ENCODE results near the gene CERS1. TPM values are rescaled to one million over a fixed set of nuclear protein-coding genes. Genes with fewer than 3 reads are reported as not detected.

CERS1 gene, protein sequence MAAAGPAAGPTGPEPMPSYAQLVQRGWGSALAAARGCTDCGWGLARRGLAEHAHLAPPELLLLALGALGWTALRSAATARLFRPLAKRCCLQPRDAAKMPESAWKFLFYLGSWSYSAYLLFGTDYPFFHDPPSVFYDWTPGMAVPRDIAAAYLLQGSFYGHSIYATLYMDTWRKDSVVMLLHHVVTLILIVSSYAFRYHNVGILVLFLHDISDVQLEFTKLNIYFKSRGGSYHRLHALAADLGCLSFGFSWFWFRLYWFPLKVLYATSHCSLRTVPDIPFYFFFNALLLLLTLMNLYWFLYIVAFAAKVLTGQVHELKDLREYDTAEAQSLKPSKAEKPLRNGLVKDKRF
- not detected for total RNA-seq

DNA sequence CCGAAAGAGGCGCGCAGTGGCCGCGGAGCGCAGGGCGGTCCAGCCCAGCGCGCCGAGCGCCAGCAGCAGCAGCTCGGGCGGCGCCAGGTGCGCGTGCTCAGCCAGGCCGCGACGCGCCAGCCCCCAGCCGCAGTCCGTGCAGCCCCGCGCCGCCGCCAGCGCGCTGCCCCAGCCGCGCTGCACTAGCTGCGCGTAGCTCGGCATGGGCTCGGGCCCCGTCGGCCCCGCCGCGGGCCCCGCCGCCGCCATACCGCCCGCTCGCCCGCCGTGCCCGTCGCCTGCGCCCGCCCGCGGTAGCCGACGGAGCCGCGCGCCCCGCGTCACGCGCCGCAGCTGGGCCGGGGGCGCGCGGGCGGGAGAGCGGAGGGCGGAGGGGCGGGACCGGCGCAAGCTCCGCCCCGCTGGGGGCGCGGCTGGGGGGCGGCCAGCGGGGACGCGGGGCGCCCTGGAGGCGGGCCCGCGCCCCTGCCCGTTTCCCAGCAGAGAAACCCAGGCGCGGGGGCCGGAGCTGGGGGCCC is at the start of gene CERS1:
CERS1 (minus strand) TSS at position 335 of the 518 bp plus-strand sequence; CDS start at position 249, 86 bp downstream.
- Mint-ChIP-seq H3K4me1 (peaks cover 6% of the 10 kb centered on the region), H3K4me3 (peak within 1 kb of the TSS; percentile 74), H3K27ac (no peak within 1 kb of the TSS), H3K9me3 (no peaks in the 10 kb centered on the region), H3K36me3 (peaks cover 2% of the 10 kb centered on the region), H3K27me3 (peaks cover 37% of the 10 kb centered on the region)
- no peak for ATAC-seq (ENCODE audit: low read depth)
- no peak for DNase-seq
- POLR2A ChIA-PET: no interaction called here

DNA sequence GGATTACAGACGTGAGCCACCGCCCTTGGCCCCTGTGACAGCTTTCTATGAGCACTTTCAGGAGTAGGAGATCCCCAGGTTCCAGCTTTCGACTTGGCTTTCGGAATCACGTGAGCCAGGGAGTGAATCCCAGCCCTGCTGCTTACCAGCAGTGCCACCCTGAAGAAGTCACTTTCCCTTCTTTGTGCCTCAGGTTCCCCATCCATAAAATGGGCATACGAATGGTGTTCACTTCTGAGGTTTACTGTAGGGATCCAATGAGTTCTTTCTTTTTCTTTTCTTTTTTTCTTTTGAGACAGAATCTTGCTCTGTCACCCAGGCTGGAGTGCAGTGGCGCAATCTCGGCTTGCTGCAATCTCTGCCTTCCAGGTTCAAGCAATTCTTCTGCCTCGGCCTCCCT is 49.3 kb upstream of the CERS1 start:
- no peaks in the 10 kb centered on the region for H3K9me3 Mint-ChIP-seq
- POLR2A ChIA-PET: no interaction called here
- DNase-seq (no peak), ATAC-seq (ENCODE audit: low read depth) (no peak)
- H3K4me3 Mint-ChIP-seq: no peak overlapping the region
- H3K27ac Mint-ChIP-seq: no peak overlapping the region
- peaks cover 37% of the 10 kb centered on the region for H3K27me3 Mint-ChIP-seq
- H3K36me3 Mint-ChIP-seq: no peaks in the 10 kb centered on the region
- peaks cover 3% of the 10 kb centered on the region for H3K4me1 Mint-ChIP-seq

DNA sequence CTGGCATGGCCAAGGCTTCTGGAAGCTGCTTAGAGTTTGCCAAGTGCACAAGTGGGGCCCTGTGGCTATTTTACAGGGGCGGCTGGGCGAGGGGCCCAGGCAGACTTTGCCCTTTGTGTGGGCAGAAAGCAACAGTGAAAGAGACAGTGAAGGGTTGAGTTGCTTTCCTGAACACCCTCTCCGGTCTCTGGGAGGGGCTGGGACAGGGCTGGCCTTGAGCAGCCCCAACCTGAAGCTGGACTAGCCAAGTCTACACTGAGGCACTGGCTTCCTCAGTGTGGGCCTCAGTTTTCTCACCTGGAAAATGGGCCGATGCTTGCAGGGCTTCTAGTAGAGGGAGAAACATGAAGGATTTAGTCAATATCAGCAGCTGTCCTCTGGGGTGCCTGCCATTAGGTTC is 47.5 kb upstream of the CERS1 start:
- ATAC-seq (ENCODE audit: low read depth): no peak
- Mint-ChIP-seq H3K27ac (no peak overlapping the region), H3K9me3 (no peaks in the 10 kb centered on the region), H3K4me3 (no peak overlapping the region), H3K27me3 (peaks cover 47% of the 10 kb centered on the region), H3K4me1 (peaks cover 5% of the 10 kb centered on the region), H3K36me3 (no peaks in the 10 kb centered on the region)
- POLR2A ChIA-PET: no interaction called here
- no peak for DNase-seq

DNA sequence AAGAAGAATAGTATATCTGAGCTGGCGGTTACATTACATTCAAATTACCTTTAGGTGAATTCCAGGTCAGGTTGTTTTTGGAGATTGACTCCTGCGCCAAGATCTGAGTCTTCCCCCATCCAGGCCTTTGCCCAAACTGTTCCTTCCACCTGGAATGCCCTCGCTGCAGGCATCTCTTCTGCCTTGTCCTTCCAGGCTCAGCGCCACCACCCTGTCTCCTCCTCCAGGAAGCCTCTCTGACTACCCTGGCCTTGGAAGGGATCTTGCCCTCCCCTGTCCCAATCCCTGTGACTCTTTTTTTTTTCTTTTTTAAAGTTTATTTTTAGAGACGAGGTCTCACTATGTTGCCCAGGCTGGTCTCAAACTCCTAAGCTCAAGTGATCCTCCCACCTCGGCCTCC is 46.7 kb upstream of the CERS1 start:
- Mint-ChIP-seq H3K4me3 (no peak overlapping the region), H3K27ac (no peak overlapping the region), H3K9me3 (no peaks in the 10 kb centered on the region), H3K36me3 (no peaks in the 10 kb centered on the region), H3K27me3 (peaks cover 49% of the 10 kb centered on the region), H3K4me1 (peaks cover 5% of the 10 kb centered on the region)
- POLR2A ChIA-PET: no interaction called here
- DNase-seq (no peak), ATAC-seq (ENCODE audit: low read depth) (no peak)

DNA sequence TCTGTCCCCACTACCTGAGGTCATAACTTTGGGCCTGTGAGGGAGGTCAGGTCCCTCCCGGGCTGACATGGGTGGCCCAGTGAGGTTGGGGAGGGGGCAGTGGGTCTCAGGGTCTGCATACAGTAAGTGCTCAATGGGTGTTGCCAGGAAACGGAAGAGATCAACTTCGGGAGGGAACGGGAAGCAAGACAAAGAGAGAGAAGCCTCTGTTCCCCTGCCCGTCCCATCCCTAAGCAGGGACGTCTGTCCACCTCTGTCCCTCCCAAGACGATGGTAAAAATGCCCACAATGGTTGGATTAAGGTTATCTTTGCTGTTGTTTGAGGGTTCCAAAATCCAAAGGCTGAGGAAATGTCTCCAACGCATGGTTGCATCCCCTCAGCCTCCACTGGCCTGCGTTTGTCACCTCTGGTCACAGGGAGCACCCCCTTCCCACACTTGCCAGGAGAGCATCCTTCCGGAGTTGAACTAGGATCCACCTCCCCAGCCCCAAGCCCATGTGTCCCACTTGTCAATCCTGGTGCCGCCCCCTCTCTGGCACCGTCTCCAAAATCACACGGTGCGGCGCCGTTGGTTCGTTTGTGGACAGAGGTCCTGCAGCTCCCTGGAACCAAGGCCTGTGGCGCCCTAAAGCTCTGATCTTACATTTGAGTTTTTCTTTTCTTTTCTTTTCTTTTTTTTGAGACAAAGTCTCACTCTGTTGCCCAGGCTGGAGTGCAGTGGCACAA is 45.8 kb upstream of the CERS1 start:
- no peak overlapping the region for H3K27ac Mint-ChIP-seq
- peaks cover 5% of the 10 kb centered on the region for H3K4me1 Mint-ChIP-seq
- no peaks in the 10 kb centered on the region for H3K36me3 Mint-ChIP-seq
- DNase-seq: no peak
- POLR2A ChIA-PET: no interaction called here
- ATAC-seq (ENCODE audit: low read depth): no peak
- H3K27me3 Mint-ChIP-seq: peaks cover 56% of the 10 kb centered on the region
- peak overlapping the region; percentile 37 for H3K4me3 Mint-ChIP-seq
- H3K9me3 Mint-ChIP-seq: no peaks in the 10 kb centered on the region

DNA sequence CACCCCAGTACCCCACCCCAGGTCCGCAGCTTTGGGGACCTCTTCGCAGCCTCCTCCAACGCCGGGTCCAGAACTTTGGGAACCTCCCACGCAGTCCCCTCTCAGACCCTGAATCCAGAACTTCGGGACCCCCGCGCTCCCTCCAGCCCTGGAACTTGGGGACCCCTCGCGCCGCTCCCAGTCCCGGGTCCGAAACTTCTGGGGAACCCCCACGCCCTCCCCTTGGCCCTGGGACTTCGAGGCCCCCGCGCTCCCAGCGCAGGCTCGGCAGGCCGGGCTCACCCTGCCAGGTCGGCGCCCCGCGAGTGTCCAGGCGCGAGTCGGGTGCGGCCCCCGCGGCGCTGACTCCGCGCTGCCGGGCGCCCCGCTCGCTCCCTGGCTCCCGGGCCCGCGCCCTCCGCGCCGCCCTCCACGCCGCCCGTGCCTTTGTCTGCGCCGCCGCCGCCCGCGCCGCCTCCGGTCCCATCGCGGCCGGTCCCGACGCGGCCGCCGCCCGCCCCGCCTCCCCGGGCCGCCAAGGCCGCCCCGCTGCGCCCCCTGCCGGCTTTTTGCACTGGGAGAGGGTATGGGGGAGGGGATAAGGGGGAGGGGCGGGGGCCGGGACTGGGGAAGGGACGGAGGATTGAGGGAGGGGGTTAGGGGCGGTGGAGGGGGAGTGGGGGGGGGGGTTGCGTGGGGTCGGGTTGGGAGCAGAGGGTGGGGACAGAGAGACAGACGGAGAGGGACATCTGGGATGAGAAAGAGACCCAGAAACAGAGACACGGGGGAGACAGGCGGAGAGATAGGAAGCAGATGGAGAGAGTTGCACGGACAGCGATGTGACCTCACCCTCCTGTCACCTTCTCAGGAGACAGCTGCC is 45.0 kb upstream of the CERS1 start, which contains the start of gene HOMER3:
HOMER3 (minus strand) TSS at position 449 of the 859 bp plus-strand sequence. CDS start 2,235 bp downstream, outside the sequence.
- Mint-ChIP-seq H3K4me1 (peaks cover 5% of the 10 kb centered on the region), H3K27me3 (peaks cover 56% of the 10 kb centered on the region), H3K27ac (no peak within 1 kb of the TSS), H3K9me3 (no peaks in the 10 kb centered on the region), H3K36me3 (no peaks in the 10 kb centered on the region), H3K4me3 (peak within 1 kb of the TSS; percentile 50)
- POLR2A ChIA-PET: no interaction called here
- DNase-seq (peak; percentile 85), ATAC-seq (ENCODE audit: low read depth) (peak; percentile 73)

DNA sequence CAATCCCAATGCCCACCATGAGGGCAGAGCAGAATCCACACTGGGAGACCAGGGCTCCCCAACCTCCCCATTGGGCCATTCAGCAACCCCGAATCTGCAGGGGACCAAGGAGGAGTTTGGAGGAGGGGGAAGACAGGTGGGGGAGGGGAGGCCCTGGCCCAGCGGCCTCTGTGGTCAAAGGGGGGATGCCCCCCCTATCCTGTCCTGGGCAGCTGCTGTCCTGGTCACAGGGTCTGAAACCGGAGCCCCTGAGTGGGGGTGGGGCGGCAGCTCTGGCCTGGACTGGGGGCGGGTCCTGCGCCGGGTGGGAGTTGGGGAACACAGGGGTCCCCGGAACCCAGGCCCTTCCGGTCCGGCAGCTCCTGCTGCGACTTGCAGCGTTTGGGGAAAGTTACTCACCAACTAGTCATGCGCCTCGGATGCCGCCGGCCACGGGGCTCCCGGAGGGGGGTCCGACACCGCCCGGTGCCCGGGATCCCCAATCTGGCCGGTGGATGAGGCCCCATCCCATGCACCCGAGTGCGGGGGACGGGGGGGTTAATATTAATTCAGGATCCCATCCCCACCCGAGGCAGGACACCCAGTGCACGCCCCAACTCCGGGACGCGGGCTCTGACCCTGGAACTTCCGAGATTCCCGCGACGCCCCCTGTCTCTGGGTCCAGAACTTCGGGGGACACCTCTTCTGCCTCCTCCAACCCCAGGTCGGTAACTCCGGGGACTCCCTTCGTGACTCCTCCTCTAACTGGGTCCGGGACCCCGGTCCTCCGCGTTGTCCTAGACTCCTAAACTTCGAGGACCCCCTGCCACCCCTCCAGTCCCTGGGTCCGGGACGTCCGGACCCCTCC is 44.2 kb upstream of the CERS1 start:
- Mint-ChIP-seq H3K4me3 (peak overlapping the region; percentile 70), H3K9me3 (no peaks in the 10 kb centered on the region), H3K27ac (no peak overlapping the region), H3K4me1 (peaks cover 5% of the 10 kb centered on the region), H3K36me3 (no peaks in the 10 kb centered on the region), H3K27me3 (peaks cover 51% of the 10 kb centered on the region)
- POLR2A ChIA-PET: no interaction called here
- no peak for ATAC-seq (ENCODE audit: low read depth)
- peak; percentile 38 for DNase-seq

DNA sequence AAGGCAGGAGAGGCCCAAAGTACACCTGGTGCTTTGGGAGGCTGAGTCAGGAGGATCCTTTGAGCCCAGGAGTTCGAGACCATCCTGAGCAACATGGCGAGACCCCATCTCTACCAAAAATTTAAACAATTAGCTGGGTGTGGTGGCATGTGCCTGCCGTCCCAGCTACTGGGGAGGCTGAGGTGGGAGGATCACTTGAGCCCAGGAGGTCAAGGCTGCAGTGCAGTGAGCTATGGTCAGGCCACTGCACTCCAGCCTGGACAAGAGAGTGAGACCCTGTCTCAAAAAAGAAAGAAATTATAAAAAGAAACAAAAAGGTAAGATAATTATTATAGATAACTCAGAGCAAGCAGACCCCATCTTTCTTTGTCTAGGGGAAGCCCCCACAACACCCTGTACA is 43.2 kb upstream of the CERS1 start:
- DNase-seq: no peak

DNA sequence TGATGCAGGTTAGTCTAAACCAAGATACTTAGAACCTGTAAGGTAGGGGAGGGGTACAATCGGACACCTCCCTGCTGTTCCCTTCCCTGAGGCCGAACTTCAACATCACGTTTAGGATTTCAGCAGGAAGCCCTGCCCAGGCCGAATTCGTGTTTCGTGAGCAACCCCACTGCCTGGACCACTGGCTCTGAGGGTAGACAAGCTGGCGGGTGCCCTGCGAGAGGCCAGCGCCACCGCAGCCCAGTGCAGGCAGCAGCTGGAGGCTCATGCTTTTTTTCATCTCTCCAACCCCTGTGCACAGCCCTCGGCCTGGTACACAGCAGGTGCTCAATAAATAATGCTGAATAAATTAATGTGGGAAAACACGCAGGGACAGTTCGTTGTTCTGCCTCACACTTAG is 37.3 kb upstream of the CERS1 start:
- DNase-seq (no peak), ATAC-seq (ENCODE audit: low read depth) (no peak)
- H3K27ac Mint-ChIP-seq: no peak overlapping the region
- POLR2A ChIA-PET: no interaction called here
- H3K36me3 Mint-ChIP-seq: no peaks in the 10 kb centered on the region
- H3K4me1 Mint-ChIP-seq: peaks cover 3% of the 10 kb centered on the region
- H3K9me3 Mint-ChIP-seq: no peaks in the 10 kb centered on the region
- no peak overlapping the region for H3K4me3 Mint-ChIP-seq
- peaks cover 20% of the 10 kb centered on the region for H3K27me3 Mint-ChIP-seq

More for the DNA sequence above, 43.2 kb upstream of the CERS1 start:
- Mint-ChIP-seq H3K4me3 (no peak overlapping the region), H3K27me3 (peaks cover 54% of the 10 kb centered on the region), H3K27ac (no peak overlapping the region), H3K9me3 (no peaks in the 10 kb centered on the region), H3K36me3 (no peaks in the 10 kb centered on the region), H3K4me1 (peaks cover 5% of the 10 kb centered on the region)
- no peak for ATAC-seq (ENCODE audit: low read depth)
- POLR2A ChIA-PET: no interaction called here

DNA sequence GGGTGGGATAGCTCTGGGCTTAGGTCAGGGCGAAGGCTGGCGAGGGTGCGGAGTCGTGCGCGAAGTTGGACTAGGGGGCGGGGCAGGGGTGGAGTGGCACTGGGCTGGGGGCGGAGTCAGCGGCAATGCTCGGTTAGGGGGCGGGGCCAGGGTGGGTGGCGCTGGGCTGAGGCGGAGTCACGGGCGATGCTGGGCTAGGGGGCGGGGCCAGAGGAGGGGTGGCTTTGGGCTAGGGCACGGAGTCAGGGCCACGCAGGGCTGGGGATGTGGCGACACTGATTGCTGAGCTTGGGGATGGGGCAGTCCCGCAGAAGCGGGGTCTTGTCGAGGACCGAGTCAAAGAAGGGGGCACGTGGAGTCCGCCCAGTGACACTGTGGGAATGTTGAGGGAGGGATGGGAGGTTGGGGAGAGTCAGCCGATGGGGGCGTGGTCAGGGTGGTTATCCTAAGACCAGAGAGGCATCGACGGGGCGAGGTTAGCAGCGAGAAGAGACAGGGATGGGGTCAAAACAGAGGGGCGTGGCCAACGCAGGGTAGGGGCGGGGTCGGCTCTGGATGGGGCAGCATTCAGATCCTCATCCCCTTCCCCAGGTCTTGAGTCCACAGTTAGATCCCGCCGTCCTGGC is 36.4 kb upstream of the CERS1 start:
- DNase-seq: peak; percentile 73
- no peaks in the 10 kb centered on the region for H3K9me3 Mint-ChIP-seq
- H3K4me1 Mint-ChIP-seq: peaks cover 3% of the 10 kb centered on the region
- peaks cover 14% of the 10 kb centered on the region for H3K27me3 Mint-ChIP-seq
- H3K4me3 Mint-ChIP-seq: peak overlapping the region; percentile 77
- H3K27ac Mint-ChIP-seq: no peak overlapping the region
- no peaks in the 10 kb centered on the region for H3K36me3 Mint-ChIP-seq
- POLR2A ChIA-PET: interaction anchor here (1.1 kb wide), 1 partner anchor 13 kb away, joined by 3 read pairs; the partner anchor contains the start of genes COPE and DDX49
- peak; percentile 84 for ATAC-seq (ENCODE audit: low read depth)

DNA sequence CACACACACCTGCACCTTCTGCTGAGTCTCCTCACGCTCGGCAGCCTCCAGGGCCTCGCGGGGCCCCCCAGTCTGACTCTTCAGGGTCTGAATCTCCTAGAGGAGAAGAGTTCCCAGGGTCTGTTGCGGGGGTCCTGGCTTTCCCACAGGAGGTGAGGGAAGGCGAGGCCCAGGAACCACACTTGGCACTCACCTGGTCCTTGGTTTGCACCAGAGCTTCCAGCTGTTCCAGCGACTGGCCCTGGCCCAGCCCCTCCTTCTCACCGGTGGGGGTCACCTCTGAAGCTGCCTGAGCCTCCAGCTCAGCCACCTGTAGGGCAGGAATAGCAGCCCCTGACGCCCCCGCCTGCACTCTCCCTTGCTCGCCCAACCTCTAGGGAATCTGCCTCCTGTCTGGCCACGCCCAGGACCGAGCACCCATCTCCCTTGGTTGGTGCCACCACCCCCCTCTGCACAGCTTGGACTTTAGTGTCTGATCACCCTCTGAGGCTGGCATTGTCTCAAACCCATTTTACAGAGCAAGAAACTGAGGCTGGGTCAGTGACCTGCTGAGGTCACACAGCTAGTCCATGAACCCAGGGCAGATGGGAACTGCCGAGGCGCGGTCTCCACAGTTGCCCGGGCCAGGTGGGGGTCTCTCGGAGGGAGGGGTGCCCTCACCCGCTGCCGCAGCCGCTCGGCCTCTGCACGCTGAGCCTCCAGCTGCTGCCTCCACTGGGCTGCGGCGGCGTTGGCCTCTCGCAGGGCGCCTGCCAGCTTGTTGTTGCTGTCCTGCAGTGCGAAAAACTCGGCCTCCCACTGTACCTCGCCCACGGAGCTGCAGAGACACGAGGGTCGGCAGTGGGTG is 35.6 kb upstream of the CERS1 start:
- peaks cover 11% of the 10 kb centered on the region for H3K27me3 Mint-ChIP-seq
- peaks cover 3% of the 10 kb centered on the region for H3K4me1 Mint-ChIP-seq
- POLR2A ChIA-PET: interaction anchor here (0.6 to 1.1 kb wide), 3 partner anchors 12 to 1042 kb away, joined by 3 to 6 read pairs (median 3); partner anchors contain the start of genes COPE and DDX49
- no peak overlapping the region for H3K27ac Mint-ChIP-seq
- ATAC-seq (ENCODE audit: low read depth) (no peak), DNase-seq (no peak)
- no peak overlapping the region for H3K4me3 Mint-ChIP-seq
- H3K36me3 Mint-ChIP-seq: no peaks in the 10 kb centered on the region
- no peaks in the 10 kb centered on the region for H3K9me3 Mint-ChIP-seq

Data from activated naive CD8-positive, alpha-beta T cell treated with anti-CD3 and anti-CD28 coated beads, Interleukin-2, amount 10 ng/mL, durations not matched to agents 7 days and 5 days (primary cell).